ENCODE data around the gene XPOT. TPM values are rescaled to one million over a fixed set of nuclear protein-coding genes. Genes with fewer than 3 reads are reported as not detected.

Gene XPOT
- polyA plus RNA-seq, 1 donor from 2014 or later = 50.8 TPM

GRCh38 chr12:64452559-64453329, 48.6 kb downstream of the XPOT start:
- Histone ChIP-seq H3K9ac (ENCODE audit: low read length) (peak overlapping the region; percentile 73), H3K9me3 (ENCODE audit: low read length) (no peaks in the 10 kb centered on the region), H3F3A (ENCODE audit: insufficient read depth, low read length, poor library complexity, severe bottlenecking) (no peaks in the 10 kb centered on the region), H4K20me1 (ENCODE audit: insufficient read depth) (no peaks in the 10 kb centered on the region), H3K4me2 (ENCODE audit: low read length) (peak overlapping the region; percentile 84), H3K9me2 (ENCODE audit: insufficient read depth, low read length) (no peaks in the 10 kb centered on the region), H3K27me3 (ENCODE audit: insufficient read depth, low read depth, low read length) (no peaks in the 10 kb centered on the region), H2AFZ (ENCODE audit: low read depth, low read length) (peak overlapping the region; percentile 80), H3K4me3 (ENCODE audit: low read length) (peak overlapping the region; percentile 95), H3K36me3 (ENCODE audit: insufficient read depth, low read length) (no peaks in the 10 kb centered on the region), H3K79me2 (replicated peaks; ENCODE audit: insufficient read depth, low read length) (peaks cover 33% of the 10 kb centered on the region), H3K27ac (ENCODE audit: low read length) (peak overlapping the region; percentile 35)
- TF ChIP-seq MXI1 (conservative IDR thresholded peaks at IDR 0.05; ENCODE audit: poor library complexity, severe bottlenecking) = no peak
- TF ChIP-seq TAF1 (IDR thresholded peaks at IDR 0.05; ENCODE audit: low read depth) = no peak
- no peak for TF ChIP-seq EZH2 (IDR thresholded peaks at IDR 0.05; ENCODE audit: borderline replicate concordance, insufficient read depth, low read length, poor library complexity, severe bottlenecking)
- TF ChIP-seq POLR2AphosphoS5 (IDR thresholded peaks at IDR 0.05) = no peak
- no peak for TF ChIP-seq REST (IDR thresholded peaks at IDR 0.05; ENCODE audit: borderline replicate concordance)
- TF ChIP-seq EP300 (conservative IDR thresholded peaks at IDR 0.05; ENCODE audit: poor library complexity, severe bottlenecking) = no peak
- TF ChIP-seq, protein P1, sequence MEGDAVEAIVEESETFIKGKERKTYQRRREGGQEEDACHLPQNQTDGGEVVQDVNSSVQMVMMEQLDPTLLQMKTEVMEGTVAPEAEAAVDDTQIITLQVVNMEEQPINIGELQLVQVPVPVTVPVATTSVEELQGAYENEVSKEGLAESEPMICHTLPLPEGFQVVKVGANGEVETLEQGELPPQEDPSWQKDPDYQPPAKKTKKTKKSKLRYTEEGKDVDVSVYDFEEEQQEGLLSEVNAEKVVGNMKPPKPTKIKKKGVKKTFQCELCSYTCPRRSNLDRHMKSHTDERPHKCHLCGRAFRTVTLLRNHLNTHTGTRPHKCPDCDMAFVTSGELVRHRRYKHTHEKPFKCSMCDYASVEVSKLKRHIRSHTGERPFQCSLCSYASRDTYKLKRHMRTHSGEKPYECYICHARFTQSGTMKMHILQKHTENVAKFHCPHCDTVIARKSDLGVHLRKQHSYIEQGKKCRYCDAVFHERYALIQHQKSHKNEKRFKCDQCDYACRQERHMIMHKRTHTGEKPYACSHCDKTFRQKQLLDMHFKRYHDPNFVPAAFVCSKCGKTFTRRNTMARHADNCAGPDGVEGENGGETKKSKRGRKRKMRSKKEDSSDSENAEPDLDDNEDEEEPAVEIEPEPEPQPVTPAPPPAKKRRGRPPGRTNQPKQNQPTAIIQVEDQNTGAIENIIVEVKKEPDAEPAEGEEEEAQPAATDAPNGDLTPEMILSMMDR (IDR thresholded peaks at IDR 0.05; ENCODE audit: poor library complexity, severe bottlenecking) = no peak
- TF ChIP-seq SMC3 (conservative IDR thresholded peaks at IDR 0.05; ENCODE audit: poor library complexity) = no peak
- no peak for TF ChIP-seq RAD21 (conservative IDR thresholded peaks at IDR 0.05)

GRCh38 chr12:64455506-64455905, 51.3 kb downstream of the XPOT start:
- Histone ChIP-seq H3K36me3 (ENCODE audit: insufficient read depth, low read length) (no peaks in the 10 kb centered on the region), H3K79me2 (replicated peaks; ENCODE audit: insufficient read depth, low read length) (peaks cover 33% of the 10 kb centered on the region), H3K9ac (ENCODE audit: low read length) (no peak overlapping the region), H3K9me3 (ENCODE audit: low read length) (no peaks in the 10 kb centered on the region), H3K9me2 (ENCODE audit: insufficient read depth, low read length) (no peaks in the 10 kb centered on the region), H3K27ac (ENCODE audit: low read length) (no peak overlapping the region), H2AFZ (ENCODE audit: low read depth, low read length) (no peak overlapping the region), H3K4me2 (ENCODE audit: low read length) (no peak overlapping the region), H3F3A (ENCODE audit: insufficient read depth, low read length, poor library complexity, severe bottlenecking) (no peaks in the 10 kb centered on the region), H3K4me3 (ENCODE audit: low read length) (no peak overlapping the region), H3K27me3 (ENCODE audit: insufficient read depth, low read depth, low read length) (no peaks in the 10 kb centered on the region), H4K20me1 (ENCODE audit: insufficient read depth) (no peaks in the 10 kb centered on the region)
- TF ChIP-seq EZH2 (IDR thresholded peaks at IDR 0.05; ENCODE audit: borderline replicate concordance, insufficient read depth, low read length, poor library complexity, severe bottlenecking) = no peak
- TF ChIP-seq, protein P1 (IDR thresholded peaks at IDR 0.05; ENCODE audit: poor library complexity, severe bottlenecking) = no peak
- no peak for TF ChIP-seq SMC3 (conservative IDR thresholded peaks at IDR 0.05; ENCODE audit: poor library complexity)
- TF ChIP-seq REST (IDR thresholded peaks at IDR 0.05; ENCODE audit: borderline replicate concordance) = no peak
- no peak for TF ChIP-seq EP300 (conservative IDR thresholded peaks at IDR 0.05; ENCODE audit: poor library complexity, severe bottlenecking)
- no peak for TF ChIP-seq MXI1 (conservative IDR thresholded peaks at IDR 0.05; ENCODE audit: poor library complexity, severe bottlenecking)

Data from neural cell (in vitro differentiated cells).